GM23338 (cell line): ENCODE results near the gene OBSCN. TPM values are rescaled to one million over a fixed set of nuclear protein-coding genes. Genes with fewer than 3 reads are reported as not detected.

Experiments used
- ATAC-seq: fragments of 200-7000 bp; cut with Tn5 transposase; 3 replicates; pipeline ENCODE4 v1.9.1; 2020
- DNase-seq: peaks from one replicate; pipeline ENCODE4 v3.0.0-alpha.2; 2015; ENCODE audit warnings: low spot score
- H2AFZ ChIP-seq: fragments of 200-600 bp; sonication (generic); 2 replicates; pipeline ENCODE4 v1.8.0; 2016; ENCODE audit warnings: antibody characterized with exemption, mild to moderate bottlenecking, moderate library complexity
- H3F3A ChIP-seq: fragments of 200-600 bp; sonication (generic); replicated peaks from 2 replicates; pipeline ENCODE4 v1.8.0; 2017; ENCODE audit warnings: antibody characterized with exemption, mixed run types, low read depth
- H3K27ac ChIP-seq: fragments of 200-600 bp; sonication (generic); 2 replicates; pipeline ENCODE4 v1.6.1; 2016; ENCODE audit warnings: low read depth
- H3K27me3 ChIP-seq: fragments of 200-600 bp; sonication (generic); 2 replicates; pipeline ENCODE4 v1.8.0; 2016; ENCODE audit warnings: mild to moderate bottlenecking, mixed run types, moderate library complexity; ENCODE audit not compliant: insufficient read depth
- H3K36me3 ChIP-seq: fragments of 200-600 bp; sonication (generic); 2 replicates; pipeline ENCODE4 v1.8.0; 2016; ENCODE audit warnings: mild to moderate bottlenecking; ENCODE audit not compliant: insufficient read depth
- H3K4me1 ChIP-seq: fragments of 200-600 bp; sonication (generic); 2 replicates; pipeline ENCODE4 v1.8.0; 2016; ENCODE audit warnings: mild to moderate bottlenecking, moderate library complexity; ENCODE audit not compliant: insufficient read depth
- H3K4me2 ChIP-seq: fragments of 200-600 bp; sonication (generic); 2 replicates; pipeline ENCODE4 v1.7.1; 2017; ENCODE audit warnings: mixed run types
- H3K4me3 ChIP-seq: fragments of 200-600 bp; sonication (generic); 2 replicates; pipeline ENCODE4 v1.6.1; 2016; ENCODE audit warnings: mixed run types
- H3K79me2 ChIP-seq: fragments of 200-600 bp; sonication (generic); replicated peaks from 2 replicates; pipeline ENCODE4 v1.8.0; 2017; ENCODE audit warnings: mild to moderate bottlenecking; ENCODE audit not compliant: insufficient read depth
- H3K9me2 ChIP-seq: fragments of 200-600 bp; sonication (generic); 2 replicates; pipeline ENCODE4 v1.8.0; 2017; ENCODE audit not compliant: insufficient read depth
- H4K20me1 ChIP-seq: fragments of 200-600 bp; sonication (generic); replicated peaks from 2 replicates; pipeline ENCODE4 v1.8.0; 2017; ENCODE audit warnings: mild to moderate bottlenecking; ENCODE audit not compliant: insufficient read depth
- H3K27ac Mint-ChIP-seq: 2 replicates; pipeline ENCODE4 v1.8.0; 2020; ENCODE audit warnings: inconsistent platforms, mild to moderate bottlenecking, moderate library complexity, mixed read lengths
- H3K27me3 Mint-ChIP-seq: 3 replicates; pipeline ENCODE4 v1.8.0; 2022; ENCODE audit warnings: low read depth, mild to moderate bottlenecking, moderate library complexity, mixed read lengths, inconsistent platforms; ENCODE audit not compliant: insufficient read depth, poor library complexity
- H3K36me3 Mint-ChIP-seq: 3 replicates; pipeline ENCODE4 v1.8.0; 2021; ENCODE audit warnings: low read depth, mild to moderate bottlenecking, inconsistent platforms, moderate library complexity, mixed read lengths
- H3K4me1 Mint-ChIP-seq: 3 replicates; pipeline ENCODE4 v1.8.0; 2020; ENCODE audit warnings: mild to moderate bottlenecking, inconsistent platforms, mixed read lengths
- H3K4me3 Mint-ChIP-seq: 3 replicates; pipeline ENCODE4 v1.8.0; 2021; ENCODE audit warnings: moderate library complexity, mild to moderate bottlenecking, inconsistent platforms, mixed read lengths
- H3K9me3 Mint-ChIP-seq: 3 replicates; pipeline ENCODE4 v1.8.0; 2020; ENCODE audit warnings: moderate library complexity, mild to moderate bottlenecking, inconsistent platforms, mixed read lengths
- CTCF ChIP-seq, 2 experiments: fragments of 200-600 bp in 1 of 2; sonication (generic) in 1 of 2; conservative IDR thresholded peaks; 2 replicates each; pipeline versions ENCODE4 v1.5.1 to v1.6.1; 2016 to 2017; ENCODE audit warnings: antibody characterized with exemption in 2 of 2, low read depth in 2 of 2, mild to moderate bottlenecking in 2 of 2, moderate library complexity in 1 of 2
- EZH2 ChIP-seq: fragments of 200-600 bp; sonication (generic); IDR thresholded peaks from one replicate; pipeline ENCODE4 v1.8.0; 2017; ENCODE audit warnings: antibody characterized with exemption, mild to moderate bottlenecking, low read depth; ENCODE audit not compliant: unreplicated experiment
- EZH2phosphoT487 ChIP-seq: fragments of 200-600 bp; sonication (generic); IDR thresholded peaks from one replicate; pipeline ENCODE4 v1.8.1; 2018; ENCODE audit warnings: antibody characterized with exemption; ENCODE audit not compliant: unreplicated experiment
- JUNB ChIP-seq: IDR thresholded peaks from one replicate; pipeline ENCODE4 v1.6.1; 2016; ENCODE audit warnings: antibody characterized with exemption; ENCODE audit not compliant: unreplicated experiment
- POLR2AphosphoS5 ChIP-seq: IDR thresholded peaks from 2 replicates; pipeline ENCODE4 v1.6.1; 2016; ENCODE audit warnings: antibody characterized with exemption, low read depth
- STAT1 ChIP-seq: IDR thresholded peaks from one replicate; pipeline ENCODE4 v1.6.1; 2016; ENCODE audit warnings: antibody characterized with exemption; ENCODE audit not compliant: unreplicated experiment
- ZNF114 ChIP-seq: fragments of 250-450 bp; sonication (Bioruptor Pico); IDR thresholded peaks from 2 replicates; pipeline ENCODE4 v1.5.0; 2020; ENCODE audit warnings: mild to moderate bottlenecking, moderate library complexity
- ZNF331 ChIP-seq: fragments of 250-450 bp; sonication (Bioruptor Pico); IDR thresholded peaks from 2 replicates; pipeline ENCODE4 v1.5.0; 2020; ENCODE audit warnings: low read depth, mild to moderate bottlenecking, moderate library complexity
- polyA plus RNA-seq: library from polyadenylated mRNA; unstranded; fragments of >200 nt; fragmentation: Nextera tagmentation; extraction: Ambion mirVana; gene quantifications from 2 replicates; pipeline ENCODE4 v1.2.1, GENCODE V29; 2016
- total RNA-seq: library from RNA; depleted of rRNA; stranded (reverse); fragments of >200 nt; shearing (Covaris generic); gene quantifications from 2 replicates; pipeline ENCODE4 v1.2.3, GENCODE V29; 2014
- TF ChIP-seq, protein P1 (sequence below): fragments of 250-450 bp; sonication (Bioruptor Pico); IDR thresholded peaks from 2 replicates; pipeline ENCODE4 v1.5.0; 2020; ENCODE audit warnings: mild to moderate bottlenecking, moderate library complexity
- TF ChIP-seq, protein P2 (sequence below): IDR thresholded peaks from one replicate; pipeline ENCODE4 v1.6.1; 2018; ENCODE audit warnings: antibody characterized with exemption; ENCODE audit not compliant: unreplicated experiment
- TF ChIP-seq, protein P3 (sequence below): IDR thresholded peaks from 2 replicates; pipeline ENCODE4 v1.6.1; 2016; ENCODE audit warnings: antibody characterized with exemption

The OBSCN gene
- total and polyA plus RNA-seq, 2 experiments from 2014 or later, result 8.4 to 38.5 TPM

GRCh38 chr1:228280961-228281591, 73.2 kb downstream of the OBSCN start (continued):
- TF ChIP-seq, protein P1, sequence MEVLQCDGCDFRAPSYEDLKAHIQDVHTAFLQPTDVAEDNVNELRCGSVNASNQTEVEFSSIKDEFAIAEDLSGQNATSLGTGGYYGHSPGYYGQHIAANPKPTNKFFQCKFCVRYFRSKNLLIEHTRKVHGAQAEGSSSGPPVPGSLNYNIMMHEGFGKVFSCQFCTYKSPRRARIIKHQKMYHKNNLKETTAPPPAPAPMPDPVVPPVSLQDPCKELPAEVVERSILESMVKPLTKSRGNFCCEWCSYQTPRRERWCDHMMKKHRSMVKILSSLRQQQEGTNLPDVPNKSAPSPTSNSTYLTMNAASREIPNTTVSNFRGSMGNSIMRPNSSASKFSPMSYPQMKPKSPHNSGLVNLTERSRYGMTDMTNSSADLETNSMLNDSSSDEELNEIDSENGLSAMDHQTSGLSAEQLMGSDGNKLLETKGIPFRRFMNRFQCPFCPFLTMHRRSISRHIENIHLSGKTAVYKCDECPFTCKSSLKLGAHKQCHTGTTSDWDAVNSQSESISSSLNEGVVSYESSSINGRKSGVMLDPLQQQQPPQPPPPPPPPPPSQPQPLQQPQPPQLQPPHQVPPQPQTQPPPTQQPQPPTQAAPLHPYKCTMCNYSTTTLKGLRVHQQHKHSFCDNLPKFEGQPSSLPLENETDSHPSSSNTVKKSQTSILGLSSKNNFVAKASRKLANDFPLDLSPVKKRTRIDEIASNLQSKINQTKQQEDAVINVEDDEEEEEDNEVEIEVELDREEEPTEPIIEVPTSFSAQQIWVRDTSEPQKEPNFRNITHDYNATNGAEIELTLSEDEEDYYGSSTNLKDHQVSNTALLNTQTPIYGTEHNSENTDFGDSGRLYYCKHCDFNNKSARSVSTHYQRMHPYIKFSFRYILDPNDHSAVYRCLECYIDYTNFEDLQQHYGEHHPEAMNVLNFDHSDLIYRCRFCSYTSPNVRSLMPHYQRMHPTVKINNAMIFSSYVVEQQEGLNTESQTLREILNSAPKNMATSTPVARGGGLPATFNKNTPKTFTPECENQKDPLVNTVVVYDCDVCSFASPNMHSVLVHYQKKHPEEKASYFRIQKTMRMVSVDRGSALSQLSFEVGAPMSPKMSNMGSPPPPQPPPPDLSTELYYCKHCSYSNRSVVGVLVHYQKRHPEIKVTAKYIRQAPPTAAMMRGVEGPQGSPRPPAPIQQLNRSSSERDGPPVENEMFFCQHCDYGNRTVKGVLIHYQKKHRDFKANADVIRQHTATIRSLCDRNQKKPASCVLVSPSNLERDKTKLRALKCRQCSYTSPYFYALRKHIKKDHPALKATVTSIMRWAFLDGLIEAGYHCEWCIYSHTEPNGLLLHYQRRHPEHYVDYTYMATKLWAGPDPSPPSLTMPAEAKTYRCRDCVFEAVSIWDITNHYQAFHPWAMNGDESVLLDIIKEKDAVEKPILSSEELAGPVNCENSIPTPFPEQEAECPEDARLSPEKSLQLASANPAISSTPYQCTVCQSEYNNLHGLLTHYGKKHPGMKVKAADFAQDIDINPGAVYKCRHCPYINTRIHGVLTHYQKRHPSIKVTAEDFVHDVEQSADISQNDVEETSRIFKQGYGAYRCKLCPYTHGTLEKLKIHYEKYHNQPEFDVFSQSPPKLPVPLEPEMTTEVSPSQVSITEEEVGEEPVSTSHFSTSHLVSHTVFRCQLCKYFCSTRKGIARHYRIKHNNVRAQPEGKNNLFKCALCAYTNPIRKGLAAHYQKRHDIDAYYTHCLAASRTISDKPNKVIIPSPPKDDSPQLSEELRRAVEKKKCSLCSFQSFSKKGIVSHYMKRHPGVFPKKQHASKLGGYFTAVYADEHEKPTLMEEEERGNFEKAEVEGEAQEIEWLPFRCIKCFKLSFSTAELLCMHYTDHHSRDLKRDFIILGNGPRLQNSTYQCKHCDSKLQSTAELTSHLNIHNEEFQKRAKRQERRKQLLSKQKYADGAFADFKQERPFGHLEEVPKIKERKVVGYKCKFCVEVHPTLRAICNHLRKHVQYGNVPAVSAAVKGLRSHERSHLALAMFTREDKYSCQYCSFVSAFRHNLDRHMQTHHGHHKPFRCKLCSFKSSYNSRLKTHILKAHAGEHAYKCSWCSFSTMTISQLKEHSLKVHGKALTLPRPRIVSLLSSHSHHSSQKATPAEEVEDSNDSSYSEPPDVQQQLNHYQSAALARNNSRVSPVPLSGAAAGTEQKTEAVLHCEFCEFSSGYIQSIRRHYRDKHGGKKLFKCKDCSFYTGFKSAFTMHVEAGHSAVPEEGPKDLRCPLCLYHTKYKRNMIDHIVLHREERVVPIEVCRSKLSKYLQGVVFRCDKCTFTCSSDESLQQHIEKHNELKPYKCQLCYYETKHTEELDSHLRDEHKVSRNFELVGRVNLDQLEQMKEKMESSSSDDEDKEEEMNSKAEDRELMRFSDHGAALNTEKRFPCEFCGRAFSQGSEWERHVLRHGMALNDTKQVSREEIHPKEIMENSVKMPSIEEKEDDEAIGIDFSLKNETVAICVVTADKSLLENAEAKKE (CRISPR knock-in tag), result no peak

DNA sequence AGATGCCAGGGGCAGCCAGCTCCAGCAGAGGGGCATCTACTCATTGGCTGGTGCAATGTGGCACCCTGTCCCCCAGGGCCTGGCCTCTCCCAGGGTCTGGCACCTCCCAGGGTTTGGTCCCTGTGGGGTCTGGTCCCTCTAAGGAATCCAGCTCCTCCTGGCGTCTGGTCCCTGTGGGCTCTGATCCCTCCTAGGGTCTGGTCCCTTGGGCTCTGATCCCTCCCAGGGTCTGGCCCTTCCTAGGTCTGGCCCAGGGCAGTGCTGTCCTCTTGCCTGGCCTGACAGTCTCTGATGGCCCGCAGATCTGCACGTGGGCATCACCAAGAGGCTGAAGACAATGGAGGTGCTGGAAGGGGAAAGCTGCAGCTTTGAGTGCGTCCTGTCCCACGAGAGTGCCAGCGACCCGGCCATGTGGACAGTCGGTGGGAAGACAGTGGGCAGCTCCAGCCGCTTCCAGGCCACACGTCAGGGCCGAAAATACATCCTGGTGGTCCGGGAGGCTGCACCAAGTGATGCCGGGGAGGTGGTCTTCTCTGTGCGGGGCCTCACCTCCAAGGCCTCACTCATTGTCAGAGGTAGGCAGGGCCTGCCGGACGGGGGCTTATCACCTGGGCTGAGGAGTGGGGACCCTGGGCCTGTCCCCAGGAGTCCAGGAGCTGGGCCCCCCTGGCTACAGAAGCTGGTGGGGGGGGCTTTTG, 73.9 kb downstream of the OBSCN start:
- H3K4me1 ChIP-seq, result no peaks in the 10 kb centered on the region
- ATAC-seq (no peak), DNase-seq (no peak)
- no peak overlapping the region for H3K4me2 ChIP-seq
- H3K9me3 Mint-ChIP-seq, result no peaks in the 10 kb centered on the region
- no peaks in the 10 kb centered on the region for H3K36me3 ChIP-seq
- H2AFZ ChIP-seq, result no peak overlapping the region
- H3F3A ChIP-seq, result no peaks in the 10 kb centered on the region
- TF ChIP-seq, protein P2, sequence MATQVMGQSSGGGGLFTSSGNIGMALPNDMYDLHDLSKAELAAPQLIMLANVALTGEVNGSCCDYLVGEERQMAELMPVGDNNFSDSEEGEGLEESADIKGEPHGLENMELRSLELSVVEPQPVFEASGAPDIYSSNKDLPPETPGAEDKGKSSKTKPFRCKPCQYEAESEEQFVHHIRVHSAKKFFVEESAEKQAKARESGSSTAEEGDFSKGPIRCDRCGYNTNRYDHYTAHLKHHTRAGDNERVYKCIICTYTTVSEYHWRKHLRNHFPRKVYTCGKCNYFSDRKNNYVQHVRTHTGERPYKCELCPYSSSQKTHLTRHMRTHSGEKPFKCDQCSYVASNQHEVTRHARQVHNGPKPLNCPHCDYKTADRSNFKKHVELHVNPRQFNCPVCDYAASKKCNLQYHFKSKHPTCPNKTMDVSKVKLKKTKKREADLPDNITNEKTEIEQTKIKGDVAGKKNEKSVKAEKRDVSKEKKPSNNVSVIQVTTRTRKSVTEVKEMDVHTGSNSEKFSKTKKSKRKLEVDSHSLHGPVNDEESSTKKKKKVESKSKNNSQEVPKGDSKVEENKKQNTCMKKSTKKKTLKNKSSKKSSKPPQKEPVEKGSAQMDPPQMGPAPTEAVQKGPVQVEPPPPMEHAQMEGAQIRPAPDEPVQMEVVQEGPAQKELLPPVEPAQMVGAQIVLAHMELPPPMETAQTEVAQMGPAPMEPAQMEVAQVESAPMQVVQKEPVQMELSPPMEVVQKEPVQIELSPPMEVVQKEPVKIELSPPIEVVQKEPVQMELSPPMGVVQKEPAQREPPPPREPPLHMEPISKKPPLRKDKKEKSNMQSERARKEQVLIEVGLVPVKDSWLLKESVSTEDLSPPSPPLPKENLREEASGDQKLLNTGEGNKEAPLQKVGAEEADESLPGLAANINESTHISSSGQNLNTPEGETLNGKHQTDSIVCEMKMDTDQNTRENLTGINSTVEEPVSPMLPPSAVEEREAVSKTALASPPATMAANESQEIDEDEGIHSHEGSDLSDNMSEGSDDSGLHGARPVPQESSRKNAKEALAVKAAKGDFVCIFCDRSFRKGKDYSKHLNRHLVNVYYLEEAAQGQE, result no peak
- TF ChIP-seq EZH2phosphoT487 (no peak), STAT1 (no peak), POLR2AphosphoS5 (no peak), JUNB (no peak), ZNF331 (no peak), CTCF (conservative IDR thresholded peaks at IDR 0.05; ENCODE audit: low read depth in 2 of 2) (no peak), EZH2 (no peak), ZNF114 (CRISPR knock-in tag) (no peak)
- TF ChIP-seq, protein P3, sequence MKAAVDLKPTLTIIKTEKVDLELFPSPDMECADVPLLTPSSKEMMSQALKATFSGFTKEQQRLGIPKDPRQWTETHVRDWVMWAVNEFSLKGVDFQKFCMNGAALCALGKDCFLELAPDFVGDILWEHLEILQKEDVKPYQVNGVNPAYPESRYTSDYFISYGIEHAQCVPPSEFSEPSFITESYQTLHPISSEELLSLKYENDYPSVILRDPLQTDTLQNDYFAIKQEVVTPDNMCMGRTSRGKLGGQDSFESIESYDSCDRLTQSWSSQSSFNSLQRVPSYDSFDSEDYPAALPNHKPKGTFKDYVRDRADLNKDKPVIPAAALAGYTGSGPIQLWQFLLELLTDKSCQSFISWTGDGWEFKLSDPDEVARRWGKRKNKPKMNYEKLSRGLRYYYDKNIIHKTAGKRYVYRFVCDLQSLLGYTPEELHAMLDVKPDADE, result no peak
- H3K9me2 ChIP-seq, result no peaks in the 10 kb centered on the region
- no peak overlapping the region for H3K27ac ChIP-seq
- H3K36me3 Mint-ChIP-seq, result peaks cover 16% of the 10 kb centered on the region; the same call in 2 of the 3 replicates
- no peak overlapping the region for H3K27ac Mint-ChIP-seq
- no peak overlapping the region for H3K4me3 ChIP-seq
- H3K4me3 Mint-ChIP-seq, result no peak overlapping the region
- H4K20me1 ChIP-seq, result no peaks in the 10 kb centered on the region
- no peaks in the 10 kb centered on the region for H3K79me2 ChIP-seq
- peaks cover 5% of the 10 kb centered on the region for H3K27me3 Mint-ChIP-seq
- H3K4me1 Mint-ChIP-seq, result no peaks in the 10 kb centered on the region
- H3K27me3 ChIP-seq, result no peaks in the 10 kb centered on the region
